Esophagus muscularis mucosa (tissue), 3 donors: ENCODE results near the gene CPNE6.

ENCODE experiments used
- CTCF ChIP-seq, 3 experiments: fragments of 200-600 bp in 2 of 3; fragments of 450-650 bp in 1 of 3; sonication (generic) in 2 of 3; IDR thresholded peaks; one replicate each; pipeline ENCODE4 v1.5.1; 2017 to 2019; ENCODE audit warnings: antibody characterized with exemption in 3 of 3, mild to moderate bottlenecking in 2 of 3, moderate library complexity in 1 of 3
- POLR2AphosphoS5 ChIP-seq, 2 donors: sonication (generic); formaldehyde crosslinking; IDR thresholded peaks; one replicate each; pipeline ENCODE4 v1.6.1; 2017; ENCODE audit warnings: antibody characterized with exemption in 2 of 2

GRCh38 chr14:24068711-24069410 is 2.5 kb upstream of the CPNE6 start:
- no peak for TF ChIP-seq CTCF (IDR thresholded peaks at IDR 0.05)
- no peak for TF ChIP-seq POLR2AphosphoS5 (IDR thresholded peaks at IDR 0.05)
